ENCODE results near the gene EDN2.

DNA sequence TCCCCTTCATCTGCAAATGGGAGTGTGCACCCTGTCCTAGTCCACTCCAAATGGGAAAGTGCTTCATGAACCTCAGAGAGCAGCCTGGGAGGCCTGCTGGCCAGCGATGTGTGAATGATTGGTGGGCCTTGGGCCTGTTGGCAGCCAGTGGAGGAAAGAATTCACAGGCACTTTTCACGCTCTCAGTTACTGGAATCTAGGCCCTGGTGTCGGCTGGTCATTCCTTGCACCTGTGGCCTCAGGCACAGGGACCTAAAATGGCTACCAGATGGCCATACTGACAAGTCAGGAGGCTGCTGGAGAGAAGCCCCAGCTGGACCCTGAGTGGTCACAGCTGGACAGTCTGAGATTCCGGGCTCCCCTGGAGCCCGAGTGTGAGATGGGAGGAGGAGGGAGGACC, 18.4 kb upstream of the EDN2 start:
- no peak for TF ChIP-seq POLR2A (IDR thresholded peaks at IDR 0.05)
- TF ChIP-seq, protein P1, sequence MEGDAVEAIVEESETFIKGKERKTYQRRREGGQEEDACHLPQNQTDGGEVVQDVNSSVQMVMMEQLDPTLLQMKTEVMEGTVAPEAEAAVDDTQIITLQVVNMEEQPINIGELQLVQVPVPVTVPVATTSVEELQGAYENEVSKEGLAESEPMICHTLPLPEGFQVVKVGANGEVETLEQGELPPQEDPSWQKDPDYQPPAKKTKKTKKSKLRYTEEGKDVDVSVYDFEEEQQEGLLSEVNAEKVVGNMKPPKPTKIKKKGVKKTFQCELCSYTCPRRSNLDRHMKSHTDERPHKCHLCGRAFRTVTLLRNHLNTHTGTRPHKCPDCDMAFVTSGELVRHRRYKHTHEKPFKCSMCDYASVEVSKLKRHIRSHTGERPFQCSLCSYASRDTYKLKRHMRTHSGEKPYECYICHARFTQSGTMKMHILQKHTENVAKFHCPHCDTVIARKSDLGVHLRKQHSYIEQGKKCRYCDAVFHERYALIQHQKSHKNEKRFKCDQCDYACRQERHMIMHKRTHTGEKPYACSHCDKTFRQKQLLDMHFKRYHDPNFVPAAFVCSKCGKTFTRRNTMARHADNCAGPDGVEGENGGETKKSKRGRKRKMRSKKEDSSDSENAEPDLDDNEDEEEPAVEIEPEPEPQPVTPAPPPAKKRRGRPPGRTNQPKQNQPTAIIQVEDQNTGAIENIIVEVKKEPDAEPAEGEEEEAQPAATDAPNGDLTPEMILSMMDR (IDR thresholded peaks at IDR 0.05 in 4 of 5, conservative IDR thresholded peaks at IDR 0.05 in 1 of 5): no peak
